GM19035 (cell line): ENCODE data around the gene STAG3.
"Not testable (repeated sequence)": the region's sequence is repeated elsewhere in the genome, so short reads cannot be mapped to it uniquely, and the experiment has no call there.

ENCODE experiments used
- ATAC-seq: cut with Tn5 transposase; IDR thresholded peaks from one replicate; pipeline ENCODE4 v1.9.1; 2021; ENCODE audit not compliant: unreplicated experiment

STAG3 gene

DNA sequence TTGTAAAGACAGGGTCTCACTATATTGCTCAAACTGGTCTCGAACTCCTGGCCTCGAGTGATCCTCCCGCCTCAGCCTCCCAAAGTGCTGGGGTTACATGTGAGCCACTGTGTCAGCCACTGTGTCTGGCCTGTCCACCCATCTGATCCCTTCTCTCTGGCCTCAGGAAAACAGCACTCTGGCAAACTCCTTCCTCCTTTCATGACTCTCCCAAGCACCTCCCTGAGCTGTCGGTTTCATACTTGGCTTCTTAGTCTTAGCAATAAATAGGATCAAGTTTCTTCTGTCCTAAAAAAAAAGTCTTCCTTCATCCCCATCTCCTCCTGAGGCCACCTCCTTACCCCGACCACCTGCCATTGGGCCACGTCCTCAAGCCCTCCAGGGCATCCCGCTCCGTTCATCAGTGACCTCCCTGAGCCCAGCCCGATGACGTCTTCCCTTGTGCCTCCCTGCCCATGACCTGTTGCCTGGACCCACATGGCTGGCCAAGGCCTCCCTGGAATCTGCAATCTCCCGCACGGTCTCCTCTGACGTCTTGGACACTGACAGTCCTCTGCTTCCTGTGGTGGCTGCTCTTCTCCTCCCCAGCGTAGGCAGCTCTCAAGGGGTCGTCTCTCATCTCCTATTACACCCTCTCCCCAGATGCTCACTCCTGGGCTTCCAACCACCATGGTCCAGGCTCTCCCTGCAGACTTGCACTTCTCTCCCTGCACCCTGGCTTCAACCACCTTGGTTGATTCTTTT lies 68.6 kb downstream of the STAG3 start:
- not testable (repeated sequence) for ATAC-seq

DNA sequence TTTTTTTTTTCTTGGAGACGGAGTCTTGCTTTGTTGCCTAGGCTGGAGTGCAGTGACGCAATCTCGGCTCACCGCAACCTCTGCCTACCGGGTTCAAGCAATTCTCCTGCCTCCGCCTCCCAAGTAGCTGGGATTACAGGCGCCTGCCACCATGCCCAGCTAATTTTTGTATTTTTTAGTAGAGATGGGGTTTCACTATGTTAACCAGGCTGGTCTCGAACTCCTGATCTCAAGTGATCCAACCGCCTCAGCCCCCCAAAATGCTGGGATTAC lies 69.1 kb downstream of the STAG3 start:
- ATAC-seq, result not testable (repeated sequence)

DNA sequence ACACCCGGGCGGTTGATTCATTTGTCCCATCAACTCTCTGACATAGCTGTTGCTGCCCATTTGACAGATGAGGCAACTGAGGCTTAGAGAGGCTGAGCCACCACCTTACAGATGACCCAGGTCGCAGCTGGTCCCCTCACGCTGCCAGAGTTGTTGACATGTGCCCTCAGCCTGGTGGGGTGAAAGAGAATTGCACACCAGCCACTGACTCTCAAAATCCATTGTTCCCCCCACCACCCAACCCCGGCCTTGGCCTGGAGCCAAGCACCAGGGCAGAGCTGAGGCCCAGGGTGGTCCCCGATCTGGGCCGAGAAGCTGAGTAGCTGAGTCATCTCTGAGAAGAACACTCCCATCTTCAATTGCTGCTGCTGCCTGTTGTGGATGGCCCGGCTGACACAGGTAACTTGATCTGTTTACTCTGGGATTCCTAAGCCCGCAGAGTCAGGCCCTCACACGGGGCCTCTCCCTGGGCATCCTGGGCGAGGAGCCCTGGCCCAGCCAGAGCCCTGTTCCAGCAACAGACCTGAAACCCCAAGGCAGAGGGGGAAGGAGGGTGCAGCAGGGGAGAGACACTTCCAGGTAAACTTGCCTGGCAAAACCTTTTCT lies 69.5 kb downstream of the STAG3 start:
- ATAC-seq, result no peak

DNA sequence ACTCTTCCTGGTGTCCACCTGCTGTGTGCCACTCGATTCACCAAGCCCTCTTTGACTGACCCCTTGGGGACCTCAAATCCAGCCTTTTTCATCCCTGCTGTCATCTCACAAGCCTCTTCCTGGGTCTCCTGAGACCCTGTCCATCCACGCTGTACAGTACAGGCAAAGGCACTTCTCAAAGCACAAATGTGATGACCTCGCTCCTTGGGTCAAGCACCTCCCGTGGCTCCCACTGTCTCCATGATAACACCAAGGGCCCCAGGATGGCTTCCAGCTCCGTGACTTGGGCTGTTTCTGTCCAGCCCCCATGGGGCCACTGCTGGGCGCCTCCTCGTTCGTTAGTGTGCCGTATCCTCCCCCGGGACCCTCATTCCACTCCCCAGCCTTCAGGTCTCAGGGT lies 70.8 kb downstream of the STAG3 start:
- ATAC-seq, result no peak

DNA sequence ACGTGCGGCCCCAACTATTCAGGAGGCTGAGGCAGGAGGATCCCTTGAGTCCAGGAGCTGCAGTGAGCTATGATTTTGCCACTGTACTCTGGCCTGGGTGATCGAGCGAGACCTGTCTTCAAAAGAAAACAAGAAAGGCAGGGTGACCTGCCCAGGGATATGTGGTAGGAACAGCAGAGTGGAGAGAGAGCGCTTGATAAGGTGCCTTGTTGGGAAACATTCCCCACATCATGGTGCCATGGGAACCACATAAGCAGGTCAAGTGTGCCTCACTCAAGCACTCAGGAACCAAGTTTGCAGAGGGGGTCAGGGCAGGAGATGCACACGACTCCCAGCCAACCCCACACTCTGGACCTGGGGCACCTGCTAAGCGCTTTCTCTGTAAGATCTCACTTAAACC lies 79.3 kb downstream of the STAG3 start:
- no peak for ATAC-seq

DNA sequence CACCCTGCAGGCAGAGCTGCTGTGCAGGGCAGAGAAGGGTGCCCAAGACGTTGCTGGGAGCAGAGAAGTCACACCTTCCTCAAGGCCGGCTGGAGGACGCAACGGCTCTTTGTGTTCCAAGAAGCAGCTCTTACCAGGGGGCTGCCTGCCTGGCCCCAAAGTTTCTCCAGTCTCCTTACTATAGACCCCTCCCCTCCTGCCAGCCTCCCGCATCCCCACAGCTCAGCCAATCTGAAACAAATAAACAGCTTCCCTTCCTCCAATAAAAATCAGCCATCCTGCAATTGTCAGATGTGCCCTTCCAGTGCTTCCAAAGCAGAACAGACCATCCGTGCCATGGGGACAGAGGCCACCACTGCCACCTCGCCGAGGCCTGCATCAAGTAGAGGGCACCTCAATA lies 82.3 kb downstream of the STAG3 start:
- ATAC-seq, result not testable (repeated sequence)

DNA sequence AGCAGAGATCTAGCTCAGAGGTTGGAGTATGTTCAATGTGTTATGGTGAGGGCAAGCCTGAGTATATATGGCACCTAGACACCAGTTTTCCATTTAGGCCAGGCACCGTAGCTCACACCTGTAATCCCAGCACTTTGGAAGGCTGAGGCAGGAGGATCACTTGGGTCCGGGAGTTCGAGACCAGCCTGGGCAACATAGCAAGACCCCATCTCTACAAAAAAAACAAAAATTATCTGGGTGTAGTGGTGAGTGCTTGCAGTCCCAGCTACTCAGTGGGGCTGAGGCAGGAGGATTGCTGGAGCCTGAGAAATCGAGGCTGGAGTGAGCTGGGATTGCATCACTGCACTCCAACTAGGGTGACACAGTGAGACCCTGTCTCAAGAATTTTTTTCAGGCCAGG lies 85.2 kb downstream of the STAG3 start:
- not testable (repeated sequence) for ATAC-seq
